Lower lobe of right lung (tissue), 2 donors: ENCODE measurements around the gene GBP1. TPM values are rescaled to one million over a fixed set of nuclear protein-coding genes. Genes with fewer than 3 reads are reported as not detected.

Experiments
- ATAC-seq, 2 donors: fragments of 200-7000 bp; cut with Tn5 transposase; one replicate each; pipeline ENCODE4 v1.9.1; 2020 to 2022; ENCODE audit warnings: mild to moderate bottlenecking in 2 of 2, moderate library complexity in 2 of 2
- DNase-seq: peaks from one replicate; pipeline ENCODE4 v3.0.0-alpha.2; 2020
- H3K27ac ChIP-seq: fragments of 200-600 bp; one replicate; pipeline ENCODE4 v1.8.0; 2022
- H3K27me3 ChIP-seq: fragments of 200-600 bp; one replicate; pipeline ENCODE4 v1.8.0; 2022; ENCODE audit warnings: low read depth
- H3K36me3 ChIP-seq: fragments of 200-600 bp; one replicate; pipeline ENCODE4 v1.8.0; 2022; ENCODE audit warnings: mild to moderate bottlenecking
- H3K4me1 ChIP-seq: fragments of 200-600 bp; one replicate; pipeline ENCODE4 v1.8.0; 2022
- H3K4me3 ChIP-seq: fragments of 200-600 bp; one replicate; pipeline ENCODE4 v1.8.0; 2022; ENCODE audit warnings: mild to moderate bottlenecking
- H3K9me3 ChIP-seq: fragments of 200-600 bp; one replicate; pipeline ENCODE4 v1.8.0; 2022
- intact Hi-C: fragments of 100-400 bp; cut with DNase I; formaldehyde crosslinking; loops from one replicate; pipeline ENCODE4 v1.11.0; 2022
- total RNA-seq: library from RNA; stranded (reverse); fragmentation: NEBNext Ultra II Directional; extraction: Animal tissue kit (Norgen Biotek cat#: 25700); gene quantifications from one replicate; pipeline ENCODE4 v1.2.1, GENCODE V29; 2021
- TF ChIP-seq, protein P1 (sequence below): fragments of 200-600 bp; IDR thresholded peaks from one replicate; pipeline ENCODE4 v1.8.0; 2022; ENCODE audit warnings: antibody characterized with exemption, mild to moderate bottlenecking
- donor health status: DM: no; HTN: yes; CAD: no; lungs with severe emphysema.

GBP1 gene
- total RNA-seq, 1 donor from 2014 or later = 54.2 TPM

GRCh38 chr1:89102021-89102420 lies 37.0 kb upstream of the GBP1 start:
- peaks cover 25% of the 10 kb centered on the region for H3K36me3 ChIP-seq
- no peaks in the 10 kb centered on the region for H3K9me3 ChIP-seq
- H3K27ac ChIP-seq = no peak overlapping the region
- TF ChIP-seq, protein P1, sequence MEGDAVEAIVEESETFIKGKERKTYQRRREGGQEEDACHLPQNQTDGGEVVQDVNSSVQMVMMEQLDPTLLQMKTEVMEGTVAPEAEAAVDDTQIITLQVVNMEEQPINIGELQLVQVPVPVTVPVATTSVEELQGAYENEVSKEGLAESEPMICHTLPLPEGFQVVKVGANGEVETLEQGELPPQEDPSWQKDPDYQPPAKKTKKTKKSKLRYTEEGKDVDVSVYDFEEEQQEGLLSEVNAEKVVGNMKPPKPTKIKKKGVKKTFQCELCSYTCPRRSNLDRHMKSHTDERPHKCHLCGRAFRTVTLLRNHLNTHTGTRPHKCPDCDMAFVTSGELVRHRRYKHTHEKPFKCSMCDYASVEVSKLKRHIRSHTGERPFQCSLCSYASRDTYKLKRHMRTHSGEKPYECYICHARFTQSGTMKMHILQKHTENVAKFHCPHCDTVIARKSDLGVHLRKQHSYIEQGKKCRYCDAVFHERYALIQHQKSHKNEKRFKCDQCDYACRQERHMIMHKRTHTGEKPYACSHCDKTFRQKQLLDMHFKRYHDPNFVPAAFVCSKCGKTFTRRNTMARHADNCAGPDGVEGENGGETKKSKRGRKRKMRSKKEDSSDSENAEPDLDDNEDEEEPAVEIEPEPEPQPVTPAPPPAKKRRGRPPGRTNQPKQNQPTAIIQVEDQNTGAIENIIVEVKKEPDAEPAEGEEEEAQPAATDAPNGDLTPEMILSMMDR = no peak
- H3K4me1 ChIP-seq = no peaks in the 10 kb centered on the region
- ATAC-seq (no peak), DNase-seq (no peak)
- intact Hi-C loops = no loop called here
- H3K4me3 ChIP-seq = no peak overlapping the region
- no peaks in the 10 kb centered on the region for H3K27me3 ChIP-seq

DNA sequence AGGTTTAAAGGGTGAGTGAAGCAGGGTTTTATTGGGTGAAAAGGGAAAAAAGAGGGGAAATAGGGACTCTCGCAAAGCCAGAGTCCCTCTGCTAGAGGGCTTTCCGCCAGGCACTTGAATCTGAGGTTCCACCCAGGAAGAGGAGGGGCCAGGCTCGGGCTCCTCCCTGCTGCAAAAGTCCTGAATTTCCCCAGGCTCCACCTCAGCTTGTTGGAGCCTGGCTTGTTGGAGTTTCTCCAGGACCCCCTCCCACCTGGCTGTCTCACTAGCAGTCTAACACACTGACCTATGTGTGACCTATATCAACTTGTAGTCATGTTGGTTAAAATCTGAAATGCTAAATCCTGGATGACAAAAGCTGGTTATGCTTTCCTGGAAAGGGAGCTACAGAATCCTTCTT lies 35.4 kb upstream of the GBP1 start:
- Histone ChIP-seq H3K27me3 (no peaks in the 10 kb centered on the region), H3K4me3 (no peak overlapping the region), H3K36me3 (peaks cover 9% of the 10 kb centered on the region), H3K27ac (no peak overlapping the region), H3K4me1 (no peaks in the 10 kb centered on the region), H3K9me3 (no peaks in the 10 kb centered on the region)
- DNase-seq = no peak
- TF ChIP-seq, protein P1 = no peak
- ATAC-seq = no peak
- intact Hi-C loops = no loop called here

DNA sequence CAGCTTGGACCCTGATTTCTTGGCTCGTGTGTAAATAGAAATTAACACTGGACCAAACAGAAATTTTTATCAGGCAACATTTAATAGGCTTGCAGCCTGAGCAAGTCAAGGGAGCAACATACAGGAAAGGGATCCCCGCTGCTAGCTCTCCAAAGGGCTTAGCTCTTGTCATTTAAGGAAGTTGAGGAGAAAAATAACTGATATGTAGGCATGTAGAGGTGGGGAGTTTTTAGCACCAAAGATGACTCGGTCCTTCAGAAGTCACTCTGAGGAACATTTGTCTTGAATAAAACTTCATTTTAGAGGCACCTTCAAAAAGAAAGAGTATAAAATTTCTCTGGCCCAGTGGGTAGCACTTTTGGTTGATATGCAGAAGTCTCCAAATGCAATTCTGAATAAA lies 33.8 kb upstream of the GBP1 start:
- Histone ChIP-seq H3K9me3 (no peaks in the 10 kb centered on the region), H3K27me3 (no peaks in the 10 kb centered on the region), H3K4me3 (no peak overlapping the region), H3K36me3 (no peaks in the 10 kb centered on the region), H3K4me1 (no peaks in the 10 kb centered on the region), H3K27ac (no peak overlapping the region)
- ATAC-seq = no peak
- intact Hi-C loops = no loop called here
- TF ChIP-seq, protein P1 = no peak
- DNase-seq = no peak

- H3K9me3 ChIP-seq = no peaks in the 10 kb centered on the region
- H3K27me3 ChIP-seq = no peaks in the 10 kb centered on the region
- no peak overlapping the region for H3K27ac ChIP-seq
- TF ChIP-seq, protein P1 = no peak
- no peak overlapping the region for H3K4me3 ChIP-seq
- intact Hi-C loops = no loop called here
- H3K4me1 ChIP-seq = no peaks in the 10 kb centered on the region
- H3K36me3 ChIP-seq = no peaks in the 10 kb centered on the region
- ATAC-seq (no peak), DNase-seq (no peak)
Measured at GRCh38 chr1:89095737-89096136, 30.7 kb upstream of the GBP1 start.

DNA sequence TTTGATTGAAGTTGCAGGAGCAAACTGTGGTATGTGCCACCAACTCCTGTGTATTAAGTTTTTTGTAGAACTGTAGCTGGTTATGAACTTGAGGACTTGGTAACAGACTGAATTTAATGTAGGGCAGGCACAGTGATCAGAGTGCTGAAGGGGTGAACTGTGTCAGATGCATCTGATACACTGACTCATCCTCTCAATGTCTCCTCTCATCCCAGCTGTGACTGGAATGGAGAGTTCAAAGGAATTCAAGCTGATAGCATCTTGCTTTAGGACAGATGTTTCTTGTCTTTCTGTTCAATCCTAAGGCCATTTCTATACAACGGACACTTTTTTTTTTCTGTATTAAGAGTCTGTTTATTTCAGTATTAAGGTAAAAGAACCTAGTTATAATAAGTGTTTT lies 25.0 kb upstream of the GBP1 start:
- Histone ChIP-seq H3K4me3 (no peak overlapping the region), H3K4me1 (no peaks in the 10 kb centered on the region), H3K27ac (no peak overlapping the region), H3K27me3 (no peaks in the 10 kb centered on the region), H3K9me3 (no peaks in the 10 kb centered on the region), H3K36me3 (no peaks in the 10 kb centered on the region)
- ATAC-seq (no peak), DNase-seq (no peak)
- TF ChIP-seq, protein P1 = no peak
- intact Hi-C loops = no loop called here

DNA sequence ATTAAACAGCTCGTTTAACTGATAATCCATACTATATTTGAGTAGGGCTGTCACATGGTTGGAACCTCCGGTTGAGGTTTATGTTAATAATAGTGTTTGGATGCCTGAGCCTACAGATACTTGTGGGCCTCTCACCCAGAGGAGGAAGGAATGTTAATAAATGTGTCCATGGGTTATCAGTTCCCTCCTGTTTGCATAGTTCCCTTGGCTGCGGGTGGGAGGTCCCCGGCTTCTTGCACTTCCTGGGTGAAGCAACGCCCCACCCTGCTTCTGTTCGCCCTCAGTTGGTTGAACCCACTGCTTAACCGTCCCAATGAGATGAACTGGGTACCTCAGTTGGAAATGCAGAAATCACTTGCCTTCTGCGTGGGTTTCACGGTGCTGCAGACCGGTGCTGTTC lies 23.6 kb upstream of the GBP1 start:
- intact Hi-C loops = no loop called here
- Histone ChIP-seq H3K4me3 (no peak overlapping the region), H3K27ac (no peak overlapping the region)

More for the DNA sequence above, 23.6 kb upstream of the GBP1 start:
- Histone ChIP-seq H3K27me3 (no peaks in the 10 kb centered on the region), H3K9me3 (no peaks in the 10 kb centered on the region), H3K36me3 (no peaks in the 10 kb centered on the region), H3K4me1 (no peaks in the 10 kb centered on the region)
- no peak for DNase-seq
- no peak for ATAC-seq
- TF ChIP-seq, protein P1 = no peak
